Osteoblast (primary cell): Measurements from ENCODE around the gene EFS. TPM values are rescaled to one million over a fixed set of nuclear protein-coding genes. Genes with fewer than 3 reads are reported as not detected.

Experiments
- DNase-seq: peaks from one replicate; pipeline ENCODE4 v3.0.0; 2011; ENCODE audit warnings: low spot score, mixed read lengths; ENCODE audit not compliant: insufficient read length; ENCODE audit errors: missing footprints
- H2AFZ ChIP-seq: 2 replicates; pipeline ENCODE4 v1.6.0; 2011; ENCODE audit warnings: mild to moderate bottlenecking, low read length
- H3K27ac ChIP-seq: 2 replicates; pipeline ENCODE4 v1.5.1; 2011; ENCODE audit warnings: mild to moderate bottlenecking, low read depth, low read length, moderate library complexity
- H3K27me3 ChIP-seq: 2 replicates; pipeline ENCODE4 v1.6.0; 2012; ENCODE audit warnings: mild to moderate bottlenecking, control low read depth, inconsistent platforms, low read length, moderate library complexity; ENCODE audit not compliant: insufficient read depth
- H3K36me3 ChIP-seq: 2 replicates; pipeline ENCODE4 v1.5.1; 2011; ENCODE audit warnings: mild to moderate bottlenecking, low read length, control low read depth, moderate library complexity; ENCODE audit not compliant: insufficient read depth
- H3K4me1 ChIP-seq: 2 replicates; pipeline ENCODE4 v1.5.1; 2011; ENCODE audit warnings: mild to moderate bottlenecking, low read length, control low read depth, moderate library complexity; ENCODE audit not compliant: insufficient read depth
- H3K4me2 ChIP-seq: 2 replicates; pipeline ENCODE4 v1.6.0; 2011; ENCODE audit warnings: mild to moderate bottlenecking, low read length; ENCODE audit not compliant: insufficient read depth
- H3K4me3 ChIP-seq: fragments of 200-600 bp; sonication (generic); 3 replicates; pipeline ENCODE4 v1.5.1; 2012; ENCODE audit warnings: mild to moderate bottlenecking, low read length, inconsistent platforms; ENCODE audit not compliant: insufficient read depth
- H3K79me2 ChIP-seq: 2 replicates; pipeline ENCODE4 v1.6.0; 2012; ENCODE audit warnings: mild to moderate bottlenecking, low read length, control low read depth, inconsistent platforms; ENCODE audit not compliant: insufficient read depth
- H3K9me3 ChIP-seq: 2 replicates; pipeline ENCODE4 v1.5.1; 2011; ENCODE audit warnings: low read depth, low read length, control low read depth
- H4K20me1 ChIP-seq: 2 replicates; pipeline ENCODE4 v1.6.0; 2012; ENCODE audit warnings: mild to moderate bottlenecking, low read length, control low read depth; ENCODE audit not compliant: insufficient read depth
- CTCF ChIP-seq: IDR thresholded peaks from 2 replicates; pipeline ENCODE4 v1.5.1; 2011; ENCODE audit warnings: mild to moderate bottlenecking, low read depth, low read length, moderate library complexity; ENCODE audit errors: extremely low read depth
- total RNA-seq: library from RNA; depleted of rRNA; stranded (reverse); fragments of >200 nt; gene quantifications from 2 replicates; pipeline ENCODE4 v1.2.3, GENCODE V29; 2012

EFS gene
- total RNA-seq, 1 donor, result 9.8 TPM

- no peak for TF ChIP-seq CTCF
- H3K27ac ChIP-seq, result no peak overlapping the region
- H3K36me3 ChIP-seq, result no peaks in the 10 kb centered on the region
- no peak overlapping the region for H3K4me3 ChIP-seq
- H3K79me2 ChIP-seq, result no peaks in the 10 kb centered on the region
- peak; percentile 63 for DNase-seq
- H3K9me3 ChIP-seq, result no peaks in the 10 kb centered on the region
- no peak overlapping the region for H3K4me2 ChIP-seq
- H4K20me1 ChIP-seq, result peaks cover 5% of the 10 kb centered on the region
- no peaks in the 10 kb centered on the region for H3K27me3 ChIP-seq
- H3K4me1 ChIP-seq, result peaks cover 7% of the 10 kb centered on the region
- no peak overlapping the region for H2AFZ ChIP-seq
Observed at GRCh38 chr14:23348297-23348655, 16.7 kb downstream of the EFS start.

- DNase-seq, result peak; percentile 50
- H3K9me3 ChIP-seq, result no peaks in the 10 kb centered on the region
- peaks cover 5% of the 10 kb centered on the region for H4K20me1 ChIP-seq
- no peak overlapping the region for H3K27ac ChIP-seq
- H3K4me3 ChIP-seq, result no peak overlapping the region
- H3K27me3 ChIP-seq, result no peaks in the 10 kb centered on the region
- no peaks in the 10 kb centered on the region for H3K36me3 ChIP-seq
- TF ChIP-seq CTCF, result no peak
- peaks cover 4% of the 10 kb centered on the region for H3K4me1 ChIP-seq
- no peak overlapping the region for H3K4me2 ChIP-seq
- no peaks in the 10 kb centered on the region for H3K79me2 ChIP-seq
- H2AFZ ChIP-seq, result no peak overlapping the region
Observed at GRCh38 chr14:23347406-23348296, 17.3 kb downstream of the EFS start.

- Histone ChIP-seq H3K27me3 (no peaks in the 10 kb centered on the region), H3K9me3 (no peaks in the 10 kb centered on the region), H2AFZ (no peak overlapping the region), H3K36me3 (no peaks in the 10 kb centered on the region), H3K4me1 (peaks cover 2% of the 10 kb centered on the region), H3K79me2 (no peaks in the 10 kb centered on the region), H3K27ac (no peak overlapping the region), H4K20me1 (peaks cover 5% of the 10 kb centered on the region), H3K4me2 (no peak overlapping the region), H3K4me3 (no peak overlapping the region)
- DNase-seq, result peak; percentile 62
- TF ChIP-seq CTCF, result no peak
Observed at GRCh38 chr14:23346693-23347405, 18.1 kb downstream of the EFS start.
